PC-3 (cell line): ENCODE measurements around the gene MYCL.

ENCODE experiments used
- CTCF ChIP-seq: fragments of 300-600 bp; sonication (generic); conservative IDR thresholded peaks from 2 replicates; pipeline ENCODE4 v1.5.1; 2017; ENCODE audit warnings: antibody characterized with exemption, low read depth, mild to moderate bottlenecking, low read length
- EZH2 ChIP-seq: fragments of 300-600 bp; sonication (generic); IDR thresholded peaks from one replicate; pipeline ENCODE4 v1.6.1; 2017; ENCODE audit warnings: antibody characterized with exemption, mild to moderate bottlenecking, low read length; ENCODE audit not compliant: unreplicated experiment
- EZH2phosphoT487 ChIP-seq: fragments of 300-600 bp; sonication (generic); IDR thresholded peaks from 2 replicates; pipeline ENCODE4 v1.6.1; 2018; ENCODE audit warnings: mild to moderate bottlenecking, antibody characterized with exemption, low read length, borderline replicate concordance

- no peak for TF ChIP-seq CTCF
- no peak for TF ChIP-seq EZH2
- no peak for TF ChIP-seq EZH2phosphoT487
Measured at GRCh38 chr1:39944410-39945112, 42.8 kb upstream of the MYCL start.
